COLO668 (cell line): ENCODE results near the gene CNIH4.
"Not testable (repeated sequence)": the region's sequence is repeated elsewhere in the genome, so short reads cannot be mapped to it uniquely, and the experiment has no call there.

Experiments used
- DNase-seq: peaks from one replicate; lab custom pipeline; 2025; ENCODE audit not compliant: unreplicated experiment; lab: John Stamatoyannopoulos, UW

CNIH4 gene

DNA sequence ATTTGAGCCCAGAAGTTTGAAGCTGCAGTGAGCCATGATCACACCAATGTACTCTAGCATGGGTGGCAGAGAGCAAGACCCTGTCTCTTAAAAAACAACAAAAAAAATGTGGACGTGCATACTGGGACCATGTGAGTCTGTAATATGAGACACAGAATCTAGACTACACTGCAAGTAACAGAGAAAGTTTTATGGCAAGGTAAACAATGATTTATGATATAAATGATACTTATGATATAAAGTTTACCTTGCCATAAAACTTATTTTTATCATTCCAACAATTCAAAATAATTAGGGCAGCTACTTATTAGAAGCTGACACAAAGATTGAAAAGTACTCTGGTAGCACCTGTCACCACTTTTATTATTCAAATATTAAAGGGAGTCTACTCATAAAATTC, 43.2 kb downstream of the CNIH4 start:
- DNase-seq, result no peak

DNA sequence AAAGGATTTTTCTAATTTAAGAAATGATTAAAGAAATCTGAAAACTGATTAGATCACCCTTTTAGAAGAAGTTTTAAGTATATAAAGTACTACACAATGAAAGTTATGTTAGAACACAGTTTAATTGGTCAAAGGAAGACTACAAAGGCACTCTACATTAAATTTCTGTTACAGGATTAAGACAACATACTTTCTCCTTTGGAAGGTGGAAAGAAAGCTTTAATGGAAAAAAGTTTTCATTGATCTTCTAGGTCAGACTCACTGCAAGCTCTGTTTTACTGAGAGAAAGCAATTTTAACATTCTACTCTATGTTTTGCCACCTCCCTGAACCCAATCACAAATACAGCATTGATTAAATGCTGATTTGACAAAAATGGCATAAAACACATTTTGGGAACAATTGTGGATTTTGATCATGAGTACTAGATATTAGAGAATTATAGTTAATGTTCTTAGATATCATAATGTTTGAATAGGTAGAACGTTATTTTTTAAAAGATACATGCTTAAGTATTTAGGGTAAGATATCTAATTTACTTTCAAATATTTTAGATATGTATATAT, 45.9 kb downstream of the CNIH4 start:
- no peak for DNase-seq

DNA sequence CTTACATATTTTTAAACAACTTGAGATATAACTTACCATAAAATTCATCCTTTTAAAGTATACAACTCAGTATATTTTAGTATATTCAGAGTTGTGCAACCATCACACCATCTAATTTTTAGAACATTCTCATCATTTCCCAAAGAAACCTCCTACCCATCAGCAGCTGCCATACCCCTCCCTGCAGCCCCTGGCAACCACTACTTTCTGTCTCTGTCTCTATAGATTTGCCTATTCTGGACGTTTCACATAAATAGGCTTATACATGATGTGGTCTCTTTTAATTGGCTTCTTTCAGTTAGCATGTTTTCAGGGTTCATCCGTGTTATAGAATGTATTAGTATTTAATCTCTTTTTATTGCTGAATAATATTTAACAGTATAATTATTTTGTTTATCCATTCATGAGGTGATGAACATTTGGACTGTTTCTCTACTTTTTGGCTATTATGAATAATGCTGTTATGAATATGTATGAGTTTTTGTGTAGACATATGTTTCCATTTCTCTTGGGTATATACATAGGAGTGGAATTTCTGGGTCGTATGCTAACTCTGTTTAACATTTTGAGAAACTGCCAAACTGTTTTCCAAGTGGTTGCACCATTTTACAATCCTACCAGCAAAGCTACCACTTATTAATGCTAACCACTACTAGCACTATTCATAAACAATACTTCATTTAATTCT, 48.4 kb downstream of the CNIH4 start:
- DNase-seq, result no peak

DNA sequence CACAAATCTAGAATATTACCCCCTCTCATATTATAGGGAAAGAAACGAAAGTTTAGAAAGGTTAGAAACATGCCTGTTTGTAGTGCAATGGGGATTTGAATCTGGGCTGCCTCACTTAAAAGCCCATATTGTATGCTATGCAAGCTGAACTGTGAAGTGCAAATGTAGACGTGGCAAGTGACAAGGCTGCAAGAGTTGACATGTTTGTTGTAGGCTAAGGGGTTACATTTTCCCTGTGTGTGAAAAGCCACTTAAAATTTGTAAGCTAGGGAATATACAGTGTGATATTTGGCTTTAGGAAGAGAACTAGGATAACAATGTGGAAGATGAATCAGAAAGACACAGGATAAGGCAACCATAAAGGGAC, 48.9 kb downstream of the CNIH4 start:
- DNase-seq, result no peak

DNA sequence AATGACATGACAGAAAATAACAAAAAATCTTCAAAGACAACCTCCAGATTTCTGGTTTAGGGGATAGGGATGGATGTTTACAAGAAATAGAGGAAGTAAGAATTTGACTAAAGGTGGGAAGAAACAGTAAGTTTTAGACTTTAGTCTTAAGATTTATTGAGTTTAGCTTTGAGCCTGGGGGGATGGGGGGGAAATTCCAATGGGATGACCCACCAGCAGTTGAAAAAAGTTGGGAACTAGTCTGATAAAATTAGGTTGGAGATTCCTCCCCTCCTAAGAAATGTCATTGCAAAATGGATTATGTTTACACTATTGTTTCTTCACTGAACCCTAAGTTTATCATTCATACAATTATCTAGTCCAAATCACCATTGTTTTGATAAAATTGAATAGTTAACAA, 49.5 kb downstream of the CNIH4 start:
- no peak for DNase-seq

DNA sequence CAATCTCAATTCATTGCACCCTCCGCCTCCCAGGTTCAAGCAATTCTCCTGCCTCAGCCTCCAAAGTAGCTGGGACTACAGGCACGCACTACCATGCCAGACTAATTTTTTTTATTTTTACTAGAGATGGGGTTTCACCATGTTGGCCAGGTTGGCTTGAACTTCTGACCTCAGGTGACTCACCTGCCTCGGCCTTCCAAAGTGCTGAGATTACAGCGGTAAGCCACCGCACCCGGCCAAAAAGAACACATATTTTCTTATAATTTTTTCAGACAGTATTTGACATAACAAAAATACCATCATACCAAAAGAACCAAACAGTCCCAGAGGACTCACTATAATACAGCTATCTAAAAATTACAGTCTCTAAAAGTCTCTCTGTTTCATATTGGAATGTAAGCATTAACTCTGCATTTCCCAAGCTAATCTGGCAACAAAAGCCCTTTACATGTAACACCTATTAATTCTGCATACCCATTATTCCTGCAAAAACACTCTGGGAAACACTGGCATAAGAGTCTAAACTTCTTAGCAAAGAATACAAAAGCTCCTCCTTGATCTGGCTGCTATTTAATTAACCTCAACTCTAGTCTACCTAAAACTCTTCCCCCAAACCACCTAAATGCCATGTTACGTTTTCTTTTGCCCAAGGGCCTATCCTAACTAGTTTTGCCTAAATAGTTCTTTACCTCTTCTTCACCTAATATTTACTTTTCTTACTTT, 51.1 kb downstream of the CNIH4 start:
- no peak for DNase-seq

DNA sequence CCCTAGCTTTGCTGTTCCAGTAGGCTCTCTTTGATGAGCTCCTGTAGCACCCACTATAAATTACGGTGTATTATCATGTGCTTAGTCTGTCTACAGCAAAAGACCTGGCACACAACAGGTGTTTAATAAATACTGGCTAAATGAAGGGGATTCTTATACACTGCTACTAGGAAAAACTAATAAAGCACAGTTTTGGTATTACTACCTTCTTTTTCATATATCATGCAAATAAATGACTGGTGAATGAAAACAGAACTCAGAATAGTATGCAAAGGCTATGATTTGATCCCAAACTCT, 51.6 kb downstream of the CNIH4 start:
- no peak for DNase-seq

DNA sequence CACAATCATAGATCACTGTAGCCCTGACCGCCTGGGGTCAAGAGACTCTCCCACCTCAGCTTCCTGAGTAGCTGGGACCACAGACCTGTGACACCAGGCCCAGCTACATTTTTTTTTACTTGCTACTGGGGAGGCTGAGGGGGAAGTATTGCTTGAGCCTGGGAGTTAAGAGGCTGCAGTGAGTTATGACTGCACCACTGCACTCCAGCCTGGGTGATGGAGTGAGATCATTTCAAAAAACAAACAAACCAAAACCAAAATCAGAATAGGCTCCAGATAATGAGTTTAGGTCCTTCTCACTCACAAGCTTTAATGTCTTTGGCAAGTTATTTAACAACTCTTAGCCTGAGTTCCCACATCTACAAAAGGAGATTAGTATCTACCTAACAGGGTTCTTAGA, 55.1 kb downstream of the CNIH4 start:
- no peak for DNase-seq

DNA sequence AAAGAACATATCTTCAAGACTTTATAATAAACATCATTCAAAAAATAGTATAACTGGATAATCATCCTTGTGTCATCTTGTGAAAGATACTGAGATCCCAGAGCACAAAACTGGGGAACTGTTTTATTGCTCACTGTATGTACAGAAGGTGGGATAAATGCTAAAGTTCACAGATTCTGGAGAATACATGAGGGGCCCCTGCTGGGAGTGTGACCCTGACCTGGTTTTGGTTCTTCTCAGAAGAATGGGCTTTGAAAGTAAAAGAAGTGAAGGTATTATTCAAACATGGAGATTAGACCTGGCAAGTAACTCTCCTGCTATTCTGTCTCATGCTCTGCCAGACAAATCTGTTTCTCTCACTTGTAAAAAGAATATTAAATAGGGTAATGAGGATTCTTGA, 63.4 kb downstream of the CNIH4 start:
- DNase-seq, result no peak

DNA sequence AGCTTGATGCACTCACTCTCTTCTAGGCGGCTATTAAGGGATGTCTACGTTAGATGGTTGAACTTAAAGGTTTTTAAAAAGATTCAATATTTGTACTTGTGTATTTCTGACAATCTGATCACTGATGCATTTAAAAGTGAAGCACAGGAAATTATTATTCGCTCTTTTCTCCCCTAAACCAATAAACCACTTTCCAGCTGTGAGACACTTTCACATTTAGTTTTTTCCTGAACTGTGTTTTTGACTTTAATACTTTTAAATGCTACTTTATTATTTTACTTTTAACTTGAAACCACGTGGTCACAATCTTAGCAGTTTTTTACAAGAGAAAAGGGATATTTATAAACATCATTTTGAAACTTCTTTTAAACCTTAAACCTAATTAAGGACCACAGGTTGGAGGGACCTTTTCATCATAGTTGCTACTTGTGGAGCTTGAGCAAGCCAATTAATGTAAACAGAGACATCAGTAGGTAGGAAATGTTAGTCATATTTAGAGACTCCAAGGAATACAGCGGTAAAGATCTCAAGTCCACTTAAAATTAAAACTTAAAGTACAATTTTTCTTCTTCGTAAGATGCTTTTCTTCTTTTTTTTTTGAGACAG, 68.7 kb downstream of the CNIH4 start:
- no peak for DNase-seq

DNA sequence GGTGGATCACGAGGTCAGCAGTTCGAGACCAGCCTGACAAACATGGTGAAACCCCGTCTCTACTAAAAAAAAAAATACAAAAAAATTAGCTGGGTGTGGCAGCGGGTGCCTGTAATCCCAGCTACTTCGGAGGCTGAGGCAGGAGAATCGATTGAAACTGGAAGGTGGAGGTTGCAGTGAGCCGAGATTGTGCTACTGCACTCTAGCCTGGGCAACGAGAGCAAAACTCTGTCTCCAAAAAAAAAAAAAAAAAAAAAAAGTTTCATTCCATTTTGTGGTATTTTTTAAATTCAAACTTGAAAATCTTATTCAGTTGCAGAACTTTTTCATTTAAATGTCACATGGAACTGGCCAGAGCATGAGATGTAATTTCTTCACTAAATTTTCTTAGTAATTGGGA, 70.2 kb downstream of the CNIH4 start:
- not testable (repeated sequence) for DNase-seq

DNA sequence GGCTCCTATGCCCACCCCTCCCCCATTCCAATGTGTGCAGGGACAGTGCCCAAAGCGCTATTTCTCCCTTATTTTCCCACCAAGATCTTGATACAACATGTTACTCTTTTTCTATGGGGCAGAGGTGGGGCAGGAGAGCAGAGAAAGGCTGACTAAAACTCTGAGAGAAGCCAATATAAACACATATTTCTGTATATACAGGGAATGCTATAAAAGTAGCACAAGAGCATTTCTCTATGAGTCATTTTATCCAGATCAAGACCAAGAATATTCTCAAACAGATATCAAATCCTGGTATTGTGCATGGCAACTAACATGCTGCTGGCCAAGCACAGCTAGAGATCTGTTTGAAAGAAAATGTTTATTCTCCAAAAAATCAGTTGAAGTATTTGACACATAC, 70.7 kb downstream of the CNIH4 start:
- no peak for DNase-seq

DNA sequence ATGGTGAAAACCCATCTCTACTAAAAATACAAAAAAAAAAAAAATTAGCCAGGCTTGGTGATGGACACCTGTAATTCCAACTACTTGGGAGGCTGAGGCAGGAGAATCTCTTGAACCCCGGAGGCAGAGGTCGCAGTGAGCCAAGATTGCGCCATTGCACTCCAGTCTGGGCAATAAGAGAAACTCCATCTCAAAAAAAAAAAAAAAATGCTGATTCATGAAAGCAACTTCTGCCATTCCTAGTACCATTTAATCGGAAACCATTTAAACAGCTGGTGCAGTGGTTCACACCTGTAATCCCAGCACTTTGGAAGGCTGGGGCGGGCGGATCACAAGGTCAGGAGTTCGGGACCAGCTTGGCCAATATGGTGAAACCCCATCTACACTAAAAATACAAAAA, 72.0 kb downstream of the CNIH4 start:
- not testable (repeated sequence) for DNase-seq
